GM23338 (cell line): ENCODE measurements around the gene FCHSD1.

ENCODE experiments used
- CREB1 ChIP-seq: fragments of 250-450 bp; sonication (Bioruptor Pico); IDR thresholded peaks from 2 replicates; pipeline ENCODE4 v1.5.0; 2020; ENCODE audit warnings: low read depth, mild to moderate bottlenecking, moderate library complexity
- ETS1 ChIP-seq: IDR thresholded peaks from 2 replicates; pipeline ENCODE4 v1.6.1; 2016; ENCODE audit warnings: antibody characterized with exemption
- EZH2 ChIP-seq: fragments of 200-600 bp; sonication (generic); IDR thresholded peaks from one replicate; pipeline ENCODE4 v1.8.0; 2017; ENCODE audit warnings: antibody characterized with exemption, mild to moderate bottlenecking, low read depth; ENCODE audit not compliant: unreplicated experiment
- EZH2phosphoT487 ChIP-seq: fragments of 200-600 bp; sonication (generic); IDR thresholded peaks from one replicate; pipeline ENCODE4 v1.8.1; 2018; ENCODE audit warnings: antibody characterized with exemption; ENCODE audit not compliant: unreplicated experiment
- JUNB ChIP-seq: IDR thresholded peaks from one replicate; pipeline ENCODE4 v1.6.1; 2016; ENCODE audit warnings: antibody characterized with exemption; ENCODE audit not compliant: unreplicated experiment
- NANOG ChIP-seq: IDR thresholded peaks from 2 replicates; pipeline ENCODE4 v1.6.1; 2016; ENCODE audit warnings: antibody characterized with exemption, borderline replicate concordance
- POLR2AphosphoS5 ChIP-seq: IDR thresholded peaks from 2 replicates; pipeline ENCODE4 v1.6.1; 2016; ENCODE audit warnings: antibody characterized with exemption, low read depth
- ZNF114 ChIP-seq: fragments of 250-450 bp; sonication (Bioruptor Pico); IDR thresholded peaks from 2 replicates; pipeline ENCODE4 v1.5.0; 2020; ENCODE audit warnings: mild to moderate bottlenecking, moderate library complexity
- TF ChIP-seq, protein P1 (sequence below), 2 experiments: fragments of 200-600 bp in 1 of 2; sonication (generic) in 1 of 2; conservative IDR thresholded peaks; 2 replicates each; pipeline versions ENCODE4 v1.5.1 to v1.6.1; 2016 to 2017; ENCODE audit warnings: antibody characterized with exemption in 2 of 2, low read depth in 2 of 2, mild to moderate bottlenecking in 2 of 2, moderate library complexity in 1 of 2
- TF ChIP-seq, protein P2 (sequence below): IDR thresholded peaks from one replicate; pipeline ENCODE4 v1.6.1; 2018; ENCODE audit warnings: antibody characterized with exemption; ENCODE audit not compliant: unreplicated experiment
- TF ChIP-seq, protein P3 (sequence below): fragments of 250-450 bp; sonication (Bioruptor Pico); IDR thresholded peaks from 2 replicates; pipeline ENCODE4 v1.5.0; 2020; ENCODE audit warnings: mild to moderate bottlenecking, moderate library complexity

DNA sequence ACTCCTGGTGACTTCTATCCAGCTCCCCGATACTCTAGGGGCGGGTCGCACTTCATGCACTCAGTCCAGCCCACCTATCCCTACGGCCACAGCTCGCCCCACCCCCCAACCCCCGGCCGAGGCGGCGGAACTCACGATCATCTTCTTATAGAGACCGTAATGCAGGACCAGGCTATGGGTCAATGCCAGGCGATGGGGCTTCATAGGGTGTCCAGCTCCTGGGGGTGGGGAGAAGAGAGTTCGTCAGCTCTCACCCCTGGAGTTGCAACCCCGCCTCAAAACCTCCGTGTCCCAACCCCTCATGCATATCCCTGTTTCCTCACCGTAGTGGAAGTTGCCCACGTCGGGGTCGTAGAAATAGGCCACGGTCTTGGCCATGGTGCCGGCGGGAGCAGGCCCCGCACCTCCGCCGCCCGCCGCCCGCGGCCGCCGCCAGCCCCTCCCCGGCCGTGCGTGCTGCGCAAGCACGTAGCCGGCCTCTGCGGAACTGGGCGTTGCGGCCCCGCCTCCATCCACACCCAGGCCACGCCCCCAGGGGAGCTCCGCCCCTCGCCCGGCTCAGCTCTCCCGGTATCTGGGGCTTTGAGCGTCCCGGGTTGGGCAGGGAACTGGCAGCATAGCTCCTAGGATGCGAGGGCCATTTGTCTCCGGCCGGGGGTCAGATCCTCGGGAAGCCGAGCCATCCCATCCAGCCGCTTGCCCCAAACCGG, 14.7 kb downstream of the FCHSD1 start, which contains the start of the genes HDAC3 and RELL2:
- TF ChIP-seq POLR2AphosphoS5 (peak; percentile 79), ETS1 (no peak), EZH2 (no peak), EZH2phosphoT487 (no peak), NANOG (no peak), CREB1 (CRISPR knock-in tag) (peak; percentile 65), JUNB (no peak), ZNF114 (CRISPR knock-in tag) (no peak)
- TF ChIP-seq, protein P1, sequence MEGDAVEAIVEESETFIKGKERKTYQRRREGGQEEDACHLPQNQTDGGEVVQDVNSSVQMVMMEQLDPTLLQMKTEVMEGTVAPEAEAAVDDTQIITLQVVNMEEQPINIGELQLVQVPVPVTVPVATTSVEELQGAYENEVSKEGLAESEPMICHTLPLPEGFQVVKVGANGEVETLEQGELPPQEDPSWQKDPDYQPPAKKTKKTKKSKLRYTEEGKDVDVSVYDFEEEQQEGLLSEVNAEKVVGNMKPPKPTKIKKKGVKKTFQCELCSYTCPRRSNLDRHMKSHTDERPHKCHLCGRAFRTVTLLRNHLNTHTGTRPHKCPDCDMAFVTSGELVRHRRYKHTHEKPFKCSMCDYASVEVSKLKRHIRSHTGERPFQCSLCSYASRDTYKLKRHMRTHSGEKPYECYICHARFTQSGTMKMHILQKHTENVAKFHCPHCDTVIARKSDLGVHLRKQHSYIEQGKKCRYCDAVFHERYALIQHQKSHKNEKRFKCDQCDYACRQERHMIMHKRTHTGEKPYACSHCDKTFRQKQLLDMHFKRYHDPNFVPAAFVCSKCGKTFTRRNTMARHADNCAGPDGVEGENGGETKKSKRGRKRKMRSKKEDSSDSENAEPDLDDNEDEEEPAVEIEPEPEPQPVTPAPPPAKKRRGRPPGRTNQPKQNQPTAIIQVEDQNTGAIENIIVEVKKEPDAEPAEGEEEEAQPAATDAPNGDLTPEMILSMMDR (conservative IDR thresholded peaks at IDR 0.05; ENCODE audit: low read depth in 2 of 2): no peak
- TF ChIP-seq, protein P2, sequence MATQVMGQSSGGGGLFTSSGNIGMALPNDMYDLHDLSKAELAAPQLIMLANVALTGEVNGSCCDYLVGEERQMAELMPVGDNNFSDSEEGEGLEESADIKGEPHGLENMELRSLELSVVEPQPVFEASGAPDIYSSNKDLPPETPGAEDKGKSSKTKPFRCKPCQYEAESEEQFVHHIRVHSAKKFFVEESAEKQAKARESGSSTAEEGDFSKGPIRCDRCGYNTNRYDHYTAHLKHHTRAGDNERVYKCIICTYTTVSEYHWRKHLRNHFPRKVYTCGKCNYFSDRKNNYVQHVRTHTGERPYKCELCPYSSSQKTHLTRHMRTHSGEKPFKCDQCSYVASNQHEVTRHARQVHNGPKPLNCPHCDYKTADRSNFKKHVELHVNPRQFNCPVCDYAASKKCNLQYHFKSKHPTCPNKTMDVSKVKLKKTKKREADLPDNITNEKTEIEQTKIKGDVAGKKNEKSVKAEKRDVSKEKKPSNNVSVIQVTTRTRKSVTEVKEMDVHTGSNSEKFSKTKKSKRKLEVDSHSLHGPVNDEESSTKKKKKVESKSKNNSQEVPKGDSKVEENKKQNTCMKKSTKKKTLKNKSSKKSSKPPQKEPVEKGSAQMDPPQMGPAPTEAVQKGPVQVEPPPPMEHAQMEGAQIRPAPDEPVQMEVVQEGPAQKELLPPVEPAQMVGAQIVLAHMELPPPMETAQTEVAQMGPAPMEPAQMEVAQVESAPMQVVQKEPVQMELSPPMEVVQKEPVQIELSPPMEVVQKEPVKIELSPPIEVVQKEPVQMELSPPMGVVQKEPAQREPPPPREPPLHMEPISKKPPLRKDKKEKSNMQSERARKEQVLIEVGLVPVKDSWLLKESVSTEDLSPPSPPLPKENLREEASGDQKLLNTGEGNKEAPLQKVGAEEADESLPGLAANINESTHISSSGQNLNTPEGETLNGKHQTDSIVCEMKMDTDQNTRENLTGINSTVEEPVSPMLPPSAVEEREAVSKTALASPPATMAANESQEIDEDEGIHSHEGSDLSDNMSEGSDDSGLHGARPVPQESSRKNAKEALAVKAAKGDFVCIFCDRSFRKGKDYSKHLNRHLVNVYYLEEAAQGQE: no peak
- TF ChIP-seq, protein P3, sequence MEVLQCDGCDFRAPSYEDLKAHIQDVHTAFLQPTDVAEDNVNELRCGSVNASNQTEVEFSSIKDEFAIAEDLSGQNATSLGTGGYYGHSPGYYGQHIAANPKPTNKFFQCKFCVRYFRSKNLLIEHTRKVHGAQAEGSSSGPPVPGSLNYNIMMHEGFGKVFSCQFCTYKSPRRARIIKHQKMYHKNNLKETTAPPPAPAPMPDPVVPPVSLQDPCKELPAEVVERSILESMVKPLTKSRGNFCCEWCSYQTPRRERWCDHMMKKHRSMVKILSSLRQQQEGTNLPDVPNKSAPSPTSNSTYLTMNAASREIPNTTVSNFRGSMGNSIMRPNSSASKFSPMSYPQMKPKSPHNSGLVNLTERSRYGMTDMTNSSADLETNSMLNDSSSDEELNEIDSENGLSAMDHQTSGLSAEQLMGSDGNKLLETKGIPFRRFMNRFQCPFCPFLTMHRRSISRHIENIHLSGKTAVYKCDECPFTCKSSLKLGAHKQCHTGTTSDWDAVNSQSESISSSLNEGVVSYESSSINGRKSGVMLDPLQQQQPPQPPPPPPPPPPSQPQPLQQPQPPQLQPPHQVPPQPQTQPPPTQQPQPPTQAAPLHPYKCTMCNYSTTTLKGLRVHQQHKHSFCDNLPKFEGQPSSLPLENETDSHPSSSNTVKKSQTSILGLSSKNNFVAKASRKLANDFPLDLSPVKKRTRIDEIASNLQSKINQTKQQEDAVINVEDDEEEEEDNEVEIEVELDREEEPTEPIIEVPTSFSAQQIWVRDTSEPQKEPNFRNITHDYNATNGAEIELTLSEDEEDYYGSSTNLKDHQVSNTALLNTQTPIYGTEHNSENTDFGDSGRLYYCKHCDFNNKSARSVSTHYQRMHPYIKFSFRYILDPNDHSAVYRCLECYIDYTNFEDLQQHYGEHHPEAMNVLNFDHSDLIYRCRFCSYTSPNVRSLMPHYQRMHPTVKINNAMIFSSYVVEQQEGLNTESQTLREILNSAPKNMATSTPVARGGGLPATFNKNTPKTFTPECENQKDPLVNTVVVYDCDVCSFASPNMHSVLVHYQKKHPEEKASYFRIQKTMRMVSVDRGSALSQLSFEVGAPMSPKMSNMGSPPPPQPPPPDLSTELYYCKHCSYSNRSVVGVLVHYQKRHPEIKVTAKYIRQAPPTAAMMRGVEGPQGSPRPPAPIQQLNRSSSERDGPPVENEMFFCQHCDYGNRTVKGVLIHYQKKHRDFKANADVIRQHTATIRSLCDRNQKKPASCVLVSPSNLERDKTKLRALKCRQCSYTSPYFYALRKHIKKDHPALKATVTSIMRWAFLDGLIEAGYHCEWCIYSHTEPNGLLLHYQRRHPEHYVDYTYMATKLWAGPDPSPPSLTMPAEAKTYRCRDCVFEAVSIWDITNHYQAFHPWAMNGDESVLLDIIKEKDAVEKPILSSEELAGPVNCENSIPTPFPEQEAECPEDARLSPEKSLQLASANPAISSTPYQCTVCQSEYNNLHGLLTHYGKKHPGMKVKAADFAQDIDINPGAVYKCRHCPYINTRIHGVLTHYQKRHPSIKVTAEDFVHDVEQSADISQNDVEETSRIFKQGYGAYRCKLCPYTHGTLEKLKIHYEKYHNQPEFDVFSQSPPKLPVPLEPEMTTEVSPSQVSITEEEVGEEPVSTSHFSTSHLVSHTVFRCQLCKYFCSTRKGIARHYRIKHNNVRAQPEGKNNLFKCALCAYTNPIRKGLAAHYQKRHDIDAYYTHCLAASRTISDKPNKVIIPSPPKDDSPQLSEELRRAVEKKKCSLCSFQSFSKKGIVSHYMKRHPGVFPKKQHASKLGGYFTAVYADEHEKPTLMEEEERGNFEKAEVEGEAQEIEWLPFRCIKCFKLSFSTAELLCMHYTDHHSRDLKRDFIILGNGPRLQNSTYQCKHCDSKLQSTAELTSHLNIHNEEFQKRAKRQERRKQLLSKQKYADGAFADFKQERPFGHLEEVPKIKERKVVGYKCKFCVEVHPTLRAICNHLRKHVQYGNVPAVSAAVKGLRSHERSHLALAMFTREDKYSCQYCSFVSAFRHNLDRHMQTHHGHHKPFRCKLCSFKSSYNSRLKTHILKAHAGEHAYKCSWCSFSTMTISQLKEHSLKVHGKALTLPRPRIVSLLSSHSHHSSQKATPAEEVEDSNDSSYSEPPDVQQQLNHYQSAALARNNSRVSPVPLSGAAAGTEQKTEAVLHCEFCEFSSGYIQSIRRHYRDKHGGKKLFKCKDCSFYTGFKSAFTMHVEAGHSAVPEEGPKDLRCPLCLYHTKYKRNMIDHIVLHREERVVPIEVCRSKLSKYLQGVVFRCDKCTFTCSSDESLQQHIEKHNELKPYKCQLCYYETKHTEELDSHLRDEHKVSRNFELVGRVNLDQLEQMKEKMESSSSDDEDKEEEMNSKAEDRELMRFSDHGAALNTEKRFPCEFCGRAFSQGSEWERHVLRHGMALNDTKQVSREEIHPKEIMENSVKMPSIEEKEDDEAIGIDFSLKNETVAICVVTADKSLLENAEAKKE (CRISPR knock-in tag): no peak
